Ishikawa (cell line): ENCODE results near the gene MAL.

Experiments
- CEBPB ChIP-seq: IDR thresholded peaks from 2 replicates; pipeline ENCODE4 v1.6.1; 2012
- CREB1 ChIP-seq: IDR thresholded peaks from 2 replicates; pipeline ENCODE4 v1.6.1; 2012; ENCODE audit warnings: low read depth
- EGR1 ChIP-seq: IDR thresholded peaks from 2 replicates; pipeline ENCODE4 v1.6.1; 2012
- EP300 ChIP-seq: IDR thresholded peaks from 2 replicates; pipeline ENCODE4 v1.6.1; 2012; ENCODE audit warnings: borderline replicate concordance
- FOXM1 ChIP-seq: IDR thresholded peaks from 2 replicates; pipeline ENCODE4 v1.6.1; 2012; ENCODE audit warnings: low read depth, borderline replicate concordance
- NFIC ChIP-seq: IDR thresholded peaks from 2 replicates; pipeline ENCODE4 v1.6.1; 2012
- RAD21 ChIP-seq: IDR thresholded peaks from 2 replicates; pipeline ENCODE4 v1.6.1; 2012; ENCODE audit warnings: low read depth
- REST ChIP-seq: IDR thresholded peaks from 2 replicates; pipeline ENCODE4 v1.6.1; 2012; ENCODE audit warnings: low read depth, mild to moderate bottlenecking
- TAF1 ChIP-seq: IDR thresholded peaks from 2 replicates; pipeline ENCODE4 v1.6.1; 2012; ENCODE audit warnings: low read depth, mild to moderate bottlenecking
- TCF12 ChIP-seq: IDR thresholded peaks from 2 replicates; pipeline ENCODE4 v1.6.1; 2012; ENCODE audit warnings: low read depth
- TEAD4 ChIP-seq: IDR thresholded peaks from 2 replicates; pipeline ENCODE4 v1.6.1; 2012
- USF1 ChIP-seq: IDR thresholded peaks from 2 replicates; pipeline ENCODE4 v1.6.1; 2012
- YY1 ChIP-seq: IDR thresholded peaks from 2 replicates; pipeline ENCODE4 v1.6.1; 2012; ENCODE audit warnings: low read depth
- ZBTB7A ChIP-seq: IDR thresholded peaks from 2 replicates; pipeline ENCODE4 v1.6.1; 2012; ENCODE audit warnings: low read depth
- TF ChIP-seq, protein P1 (sequence below): IDR thresholded peaks from 2 replicates; pipeline ENCODE4 v1.6.1; 2012

The MAL gene

DNA sequence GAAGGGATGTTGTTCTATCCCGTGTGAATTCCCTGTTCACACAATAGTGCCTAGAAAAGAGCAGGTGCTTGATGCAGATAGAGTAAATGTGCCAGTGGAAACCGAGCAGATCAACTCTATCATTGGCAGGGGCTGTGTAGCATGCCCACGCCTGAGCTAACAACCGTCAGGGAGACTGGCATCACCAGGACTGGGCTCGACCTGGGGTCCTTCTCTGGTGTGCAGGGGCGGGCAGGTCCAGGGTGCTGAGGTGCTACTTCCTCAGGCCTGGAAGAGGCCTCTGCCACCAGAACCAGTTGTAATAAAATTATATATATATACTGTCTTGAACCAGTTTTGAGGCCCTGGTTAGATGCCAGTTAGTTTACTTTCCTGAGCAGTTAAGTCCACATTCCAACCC lies 11.8 kb upstream of the MAL start:
- TF ChIP-seq ZBTB7A, result no peak

GRCh38 chr2:95014126-95014708 lies 11.3 kb upstream of the MAL start:
- no peak for TF ChIP-seq RAD21
- TF ChIP-seq EP300, result no peak
- TF ChIP-seq NFIC, result no peak
- TF ChIP-seq TAF1, result no peak
- no peak for TF ChIP-seq TCF12
- no peak for TF ChIP-seq FOXM1
- no peak for TF ChIP-seq USF1
- no peak for TF ChIP-seq CEBPB
- TF ChIP-seq, protein P1, sequence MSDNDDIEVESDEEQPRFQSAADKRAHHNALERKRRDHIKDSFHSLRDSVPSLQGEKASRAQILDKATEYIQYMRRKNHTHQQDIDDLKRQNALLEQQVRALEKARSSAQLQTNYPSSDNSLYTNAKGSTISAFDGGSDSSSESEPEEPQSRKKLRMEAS, result no peak

DNA sequence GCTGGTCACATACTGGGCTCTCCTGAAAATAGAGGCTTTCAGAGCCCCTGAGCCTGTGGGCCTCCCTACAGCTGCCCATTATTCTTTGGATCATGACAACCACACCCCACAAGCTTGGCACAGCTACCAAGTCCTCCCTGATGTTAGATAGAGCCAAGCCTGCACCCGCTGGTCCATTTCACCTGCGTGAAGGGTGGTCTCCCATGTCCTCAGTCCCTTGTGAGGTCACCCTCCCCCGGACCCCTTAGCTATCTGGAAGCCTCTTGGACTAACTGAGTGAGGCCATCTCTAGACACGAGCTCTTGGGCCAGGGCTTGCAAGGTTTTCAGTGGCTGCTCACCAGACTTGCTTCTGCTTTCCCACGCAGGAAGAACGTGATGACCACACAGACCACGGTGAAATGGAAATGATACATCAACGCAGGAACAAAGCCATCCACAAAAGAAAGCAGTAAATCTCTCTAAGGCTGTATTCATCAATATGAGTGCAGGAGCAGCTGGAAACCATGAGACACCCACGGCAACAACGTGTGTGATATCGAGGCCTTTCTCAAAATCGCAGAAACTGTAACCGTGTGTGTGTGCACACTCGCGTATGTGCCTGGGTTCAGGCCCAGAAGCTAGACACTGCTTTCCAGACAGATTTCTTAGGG lies 10.1 kb upstream of the MAL start:
- TF ChIP-seq TEAD4 (no peak), USF1 (no peak), TAF1 (no peak), ZBTB7A (no peak), FOXM1 (no peak), YY1 (no peak), RAD21 (no peak), NFIC (no peak), TCF12 (no peak), EGR1 (no peak), REST (no peak)
- TF ChIP-seq, protein P1, result no peak

GRCh38 chr2:95016616-95017015 lies 8.9 kb upstream of the MAL start:
- TF ChIP-seq RAD21 (no peak), USF1 (no peak), YY1 (no peak), CREB1 (no peak), EGR1 (no peak), TAF1 (no peak), TCF12 (no peak), CEBPB (no peak), NFIC (no peak), EP300 (no peak), ZBTB7A (no peak)
- TF ChIP-seq, protein P1, result no peak

DNA sequence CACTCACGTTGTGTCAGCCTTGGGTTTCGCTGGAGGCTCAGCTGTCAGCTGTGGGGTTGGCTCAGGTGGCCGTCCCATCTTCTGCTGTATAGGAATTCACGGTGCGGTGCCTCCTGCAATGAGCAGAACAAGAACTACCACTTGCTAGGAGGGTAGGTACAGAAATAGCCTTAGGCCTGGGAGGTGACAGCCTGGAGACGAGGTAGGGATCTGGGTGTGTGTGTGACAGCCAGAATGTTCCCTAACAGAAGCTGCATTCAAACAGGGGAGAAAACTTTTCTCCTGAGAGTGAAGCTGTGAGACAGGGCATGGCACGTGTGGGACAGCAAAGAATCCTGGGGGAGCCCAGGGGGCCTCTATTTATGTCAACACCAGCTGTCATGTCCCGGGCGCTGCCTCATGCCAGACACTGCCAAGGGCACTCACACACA lies 8.4 kb upstream of the MAL start:
- TF ChIP-seq FOXM1 (no peak), RAD21 (no peak), TCF12 (no peak), ZBTB7A (no peak), CREB1 (no peak), USF1 (no peak), YY1 (no peak), EP300 (no peak), NFIC (no peak), TEAD4 (no peak)
- TF ChIP-seq, protein P1, result no peak

- TF ChIP-seq EGR1, result no peak
- no peak for TF ChIP-seq ZBTB7A
- TF ChIP-seq NFIC, result no peak
- TF ChIP-seq FOXM1, result no peak
- no peak for TF ChIP-seq RAD21
- TF ChIP-seq TAF1, result no peak
- no peak for TF ChIP-seq REST
- TF ChIP-seq CREB1, result no peak
- TF ChIP-seq USF1, result no peak
Observed at GRCh38 chr2:95017836-95018235, 7.7 kb upstream of the MAL start.
